NCI-H2171 (cell line): ENCODE measurements around the gene POU4F1.

Experiments used
- DNase-seq: peaks from one replicate; lab custom pipeline; 2025; lab: John Stamatoyannopoulos, UW

POU4F1 gene

DNA sequence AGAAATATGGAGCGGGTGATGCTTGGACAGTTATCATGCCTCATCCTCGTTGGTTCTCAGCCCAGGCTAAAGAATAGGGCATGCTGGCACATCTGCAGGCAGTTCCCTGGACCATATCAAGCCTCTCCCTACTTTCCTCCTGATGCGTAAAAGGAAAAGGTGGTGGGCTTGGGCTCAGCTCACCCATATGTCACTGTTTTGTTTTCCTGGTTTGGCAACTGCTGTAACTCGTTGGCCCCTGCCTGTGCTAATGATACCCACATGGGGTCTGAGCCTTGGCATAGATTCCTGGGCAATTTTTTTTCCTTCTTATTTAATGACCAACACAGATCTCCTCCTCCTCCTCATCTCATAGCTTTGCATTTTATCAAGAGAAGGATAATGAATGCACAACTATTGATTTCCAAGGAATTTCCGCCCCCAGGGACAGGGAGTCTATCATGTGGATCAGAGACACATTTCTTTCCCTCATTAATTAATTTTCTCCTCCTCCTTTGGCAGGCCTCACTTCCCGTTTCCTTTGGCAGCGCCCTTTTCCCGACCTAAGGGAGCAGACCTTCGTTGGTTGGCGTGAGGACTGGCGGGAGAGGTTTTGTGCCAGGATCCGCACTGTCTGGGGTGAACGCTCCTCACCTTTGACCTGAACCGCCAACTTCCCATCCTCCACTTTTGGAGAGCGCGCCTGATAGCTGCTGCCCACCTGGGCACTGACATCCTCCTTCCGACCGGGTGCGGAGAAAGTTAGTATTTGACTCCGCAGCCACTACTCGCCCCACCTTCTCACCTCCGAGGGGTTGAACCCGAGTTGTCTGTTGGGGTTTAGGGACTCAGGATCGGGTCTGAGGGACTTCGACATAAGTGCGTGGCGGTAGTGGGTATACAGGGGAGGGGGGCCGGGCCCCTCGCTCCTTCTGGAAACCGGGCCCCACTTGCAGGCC, 3.4 kb upstream of the POU4F1 start:
- DNase-seq, result peak; percentile 73

DNA sequence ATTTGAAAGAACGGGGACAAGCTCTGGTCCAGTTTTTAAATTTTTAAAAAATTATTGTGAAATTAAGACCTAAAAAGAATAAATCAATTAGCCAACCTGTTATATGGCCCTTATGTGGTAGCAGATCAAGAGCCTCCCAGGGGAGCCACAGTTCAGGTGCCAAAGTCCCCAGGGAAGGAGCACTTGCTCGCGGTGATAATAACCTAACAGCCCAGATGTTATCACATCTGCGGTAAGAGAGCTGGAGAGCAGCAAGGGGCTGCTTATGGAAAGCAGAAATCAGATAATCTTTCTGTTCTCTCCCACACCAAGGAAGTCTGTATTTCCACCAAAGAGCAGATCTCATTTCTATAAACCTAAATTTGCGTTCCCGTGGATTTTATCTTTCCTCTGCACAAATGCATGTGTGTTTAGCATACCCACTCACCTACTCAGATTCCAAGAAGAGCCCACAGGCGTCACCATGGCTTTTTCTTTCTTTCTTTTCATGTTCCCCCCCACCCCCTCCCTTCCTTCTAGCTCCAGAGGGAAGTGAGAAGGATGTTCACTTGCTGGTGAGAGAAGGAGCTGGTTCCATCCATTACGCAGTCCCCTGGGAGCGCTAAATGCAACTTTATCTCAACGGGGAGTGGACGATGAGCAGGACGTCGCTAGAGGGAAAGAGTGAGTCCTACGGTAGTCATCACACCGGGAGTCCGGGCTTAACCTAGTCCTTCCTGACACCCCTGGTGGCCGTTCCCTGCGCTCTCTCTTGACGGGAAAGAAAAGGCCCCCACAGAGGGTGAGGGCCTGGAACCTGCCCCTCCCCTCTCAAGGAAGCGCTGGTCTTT, 1.6 kb upstream of the POU4F1 start:
- DNase-seq, result peak; percentile 80

DNA sequence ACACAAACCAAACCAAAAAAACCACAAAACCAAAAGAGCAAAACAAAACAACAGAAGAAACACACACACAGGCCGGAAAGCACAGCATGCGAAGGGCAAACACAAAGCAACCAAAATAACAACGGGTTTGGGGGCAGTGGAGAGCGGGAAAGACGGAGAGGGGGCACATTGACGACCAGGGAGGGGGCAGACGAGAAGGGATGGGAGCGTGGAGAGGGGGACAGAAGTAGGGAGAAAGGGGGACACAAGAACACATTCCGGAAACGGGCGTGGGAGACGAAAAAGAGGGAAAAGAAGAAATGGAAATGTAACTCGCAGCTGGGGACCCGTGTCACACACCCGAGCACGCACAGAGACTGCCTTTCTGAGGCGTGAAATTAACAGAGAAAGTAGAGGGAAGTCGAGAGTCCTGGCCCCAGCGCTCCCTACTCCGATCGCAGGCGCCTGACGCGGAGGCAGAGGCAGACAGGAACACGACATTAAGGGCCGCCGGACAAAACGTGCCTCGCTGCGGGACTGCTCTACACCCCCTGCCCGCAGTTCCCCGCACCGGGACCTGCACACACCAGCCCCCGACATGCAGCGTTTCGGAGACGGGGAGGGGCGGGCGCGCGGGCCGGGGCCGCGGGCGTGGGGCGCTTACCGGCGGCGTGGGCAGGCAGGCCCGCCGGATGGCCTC, 652 bp downstream of the POU4F1 start:
- peak; percentile 18 for DNase-seq

DNA sequence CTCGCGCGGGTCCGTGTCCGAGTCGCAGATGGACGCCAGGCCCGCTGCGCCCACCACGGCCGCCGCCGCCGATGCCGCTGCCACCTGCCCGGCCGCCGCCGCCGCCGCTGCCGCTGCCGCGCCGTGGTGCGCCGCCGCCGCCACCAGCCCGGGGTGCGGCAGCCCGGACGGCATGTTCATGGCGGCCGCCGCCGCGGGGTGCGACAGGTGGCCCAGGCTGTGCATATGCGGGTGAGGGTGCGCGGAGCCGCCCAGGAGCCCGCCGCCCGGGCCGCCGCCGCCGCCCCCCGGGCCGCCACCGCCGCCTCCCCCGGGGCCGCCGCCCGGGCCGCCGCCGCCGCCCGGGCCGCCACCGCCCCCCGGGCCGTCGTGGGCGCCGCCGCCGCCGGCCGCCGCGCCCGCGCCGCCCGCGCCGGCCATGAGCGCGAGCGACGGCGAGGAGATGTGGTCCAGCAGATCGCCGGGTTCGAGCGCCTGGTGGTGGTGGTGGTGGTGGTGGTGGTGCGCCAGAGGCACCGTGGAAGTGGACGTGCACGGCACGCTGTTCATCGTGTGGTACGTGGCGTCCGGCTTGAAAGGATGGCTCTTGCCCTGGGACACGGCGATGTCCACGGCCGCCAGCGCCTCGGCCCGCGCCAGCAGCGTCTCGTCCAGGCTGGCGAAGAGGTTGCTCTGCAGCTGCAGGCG, 1.3 kb downstream of the POU4F1 start:
- no peak for DNase-seq

DNA sequence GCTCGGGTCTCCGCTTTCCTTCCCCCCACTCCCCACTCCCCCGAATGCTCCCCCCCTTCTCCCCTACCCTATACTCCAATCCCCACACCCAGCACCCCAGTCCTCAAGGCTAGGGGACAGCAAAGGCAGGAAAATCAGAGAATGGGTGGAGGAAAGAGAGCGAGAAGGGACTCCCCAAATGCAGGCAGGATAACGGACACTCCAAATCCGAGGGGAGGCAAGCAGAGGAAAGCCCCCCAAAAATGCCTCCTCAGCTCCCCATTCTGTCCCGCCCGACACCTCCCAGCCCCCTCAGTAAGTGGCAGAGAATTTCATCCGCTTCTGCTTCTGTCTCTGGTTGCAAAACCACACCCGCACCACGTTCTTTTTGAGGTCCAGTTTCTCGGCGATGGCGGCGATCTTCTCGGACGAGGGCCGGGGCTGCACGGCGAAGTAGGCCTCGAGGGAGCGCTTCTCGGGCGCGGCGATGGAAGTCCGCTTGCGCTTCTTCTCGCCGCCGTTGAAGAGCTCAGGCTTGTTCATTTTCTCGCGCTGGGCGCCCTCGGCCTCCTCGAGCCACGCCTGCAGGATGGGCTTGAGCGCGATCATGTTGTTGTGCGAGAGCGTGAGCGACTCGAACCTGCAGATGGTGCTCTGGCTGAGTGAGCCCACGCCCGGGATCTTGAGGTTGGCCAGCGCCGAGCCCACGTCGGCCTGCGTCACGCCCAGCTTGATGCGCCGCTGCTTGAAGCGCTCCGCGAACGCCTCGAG, 2.1 kb downstream of the POU4F1 start:
- no peak for DNase-seq

DNA sequence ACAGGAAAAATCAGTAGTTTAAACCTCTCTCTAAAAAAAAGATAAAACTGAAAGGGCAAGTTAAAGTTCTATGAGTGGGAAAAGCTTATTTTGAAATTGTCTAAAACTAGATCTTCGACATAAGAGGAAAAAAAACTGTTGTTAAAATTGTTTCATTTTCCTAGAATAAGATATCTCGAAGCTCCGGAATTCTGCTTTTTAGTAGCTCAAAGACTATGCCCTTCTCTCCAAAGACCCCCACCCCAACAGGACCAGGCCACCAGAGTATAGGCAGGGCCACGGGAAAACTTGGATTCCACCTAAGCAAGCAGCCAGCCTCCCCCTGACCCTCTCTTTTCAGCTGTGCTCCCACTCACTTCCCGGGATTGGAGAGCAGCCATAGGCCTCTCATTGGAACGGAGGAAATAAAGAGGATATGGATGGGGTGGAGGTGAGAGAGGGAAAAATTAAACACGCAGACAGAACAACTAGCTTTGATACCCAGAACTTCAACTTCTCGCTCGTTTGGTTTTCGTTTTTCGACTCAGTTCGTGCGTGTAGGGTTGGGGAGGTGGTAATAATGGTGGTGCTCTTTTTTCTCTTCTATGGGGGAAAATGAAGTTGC, 3.0 kb downstream of the POU4F1 start:
- no peak for DNase-seq

DNA sequence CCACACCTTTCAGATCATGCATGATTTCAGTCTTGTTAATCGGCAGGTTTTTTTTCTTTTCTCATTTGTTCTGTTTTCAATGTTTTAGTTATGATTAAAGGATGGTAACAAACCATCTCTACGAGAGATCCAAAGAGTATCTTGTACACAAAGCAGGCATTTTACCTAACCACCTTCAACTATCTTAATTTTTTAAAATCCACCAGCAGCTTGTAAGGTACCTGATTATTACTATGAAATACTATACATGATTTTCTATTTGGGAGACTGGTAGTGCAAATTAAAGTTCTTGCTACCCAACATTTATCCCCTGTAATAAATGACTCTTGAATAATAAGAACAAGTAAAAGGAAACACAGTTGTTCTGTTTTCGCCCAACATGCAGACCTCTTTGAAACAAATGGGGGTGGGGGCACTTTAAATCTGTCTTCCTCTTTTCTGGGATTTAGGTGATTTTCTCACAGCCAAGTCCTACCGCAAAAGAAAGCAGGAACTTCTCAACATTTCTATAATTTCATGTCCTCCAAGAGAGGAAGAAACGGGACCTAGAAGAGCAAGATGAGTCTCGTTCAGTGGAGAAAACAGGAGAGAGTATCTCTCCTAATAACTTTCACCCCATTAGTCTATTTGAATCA, 3.6 kb downstream of the POU4F1 start:
- no peak for DNase-seq

DNA sequence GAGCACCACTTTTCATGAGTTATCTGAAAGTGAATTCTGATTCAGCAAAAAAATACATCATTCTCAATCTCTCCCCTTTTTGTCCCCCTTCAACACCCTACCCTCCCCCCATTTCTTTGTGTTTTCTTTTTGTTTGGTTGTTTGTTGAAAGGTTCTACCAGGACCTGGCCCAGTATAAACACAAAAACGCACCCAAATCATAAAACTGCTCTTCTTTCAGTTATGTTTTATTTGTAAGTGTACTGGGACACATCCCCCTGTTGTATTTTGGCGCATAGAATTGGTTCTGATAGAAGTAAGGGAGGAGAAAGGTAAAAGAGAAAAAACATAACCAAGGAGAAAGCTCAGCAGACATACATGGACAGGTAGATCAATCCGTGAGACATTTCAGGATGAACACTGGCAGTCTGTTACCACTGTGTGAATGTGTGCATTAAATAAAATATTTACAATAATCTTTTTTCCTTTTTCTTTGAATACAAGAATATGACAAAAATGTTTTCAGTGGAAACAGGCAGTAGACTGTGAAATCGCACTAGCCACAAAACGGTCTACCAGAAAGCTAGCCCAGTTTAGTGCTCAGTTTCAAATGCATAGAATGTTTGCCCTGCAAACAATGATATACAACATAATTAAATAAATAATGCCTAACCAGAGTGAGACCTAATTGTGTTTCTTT, 4.2 kb downstream of the POU4F1 start:
- no peak for DNase-seq

DNA sequence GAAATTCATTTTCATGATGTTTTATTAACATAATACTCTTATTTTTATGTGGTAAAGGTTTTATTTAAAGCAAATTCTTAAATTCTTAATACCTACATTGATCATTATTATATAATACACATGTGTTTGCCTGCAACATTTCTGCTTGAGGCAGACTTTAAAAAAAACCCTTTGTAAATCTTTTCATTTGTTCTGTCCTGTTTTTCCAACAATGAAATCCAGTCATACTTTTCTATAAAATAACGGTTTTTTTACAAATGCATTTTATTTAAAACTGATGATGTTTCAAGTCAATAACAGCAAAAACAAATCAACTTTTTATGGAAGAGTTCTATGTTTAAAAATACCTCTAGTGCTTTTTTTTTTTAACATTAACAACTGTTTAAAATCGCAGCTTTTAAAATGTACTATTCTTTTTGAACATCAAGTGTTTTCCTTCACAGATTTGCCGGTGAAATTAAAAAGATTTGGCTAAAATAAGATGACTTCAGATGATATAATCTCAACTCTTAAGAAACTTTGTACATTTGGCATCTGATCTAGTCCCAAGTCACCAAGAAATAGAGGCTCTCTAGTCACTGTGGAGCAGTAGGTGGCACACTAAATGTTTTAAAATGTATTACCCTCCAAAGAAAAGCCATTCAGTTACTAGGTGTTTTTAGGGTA, 5.1 kb downstream of the POU4F1 start:
- no peak for DNase-seq

DNA sequence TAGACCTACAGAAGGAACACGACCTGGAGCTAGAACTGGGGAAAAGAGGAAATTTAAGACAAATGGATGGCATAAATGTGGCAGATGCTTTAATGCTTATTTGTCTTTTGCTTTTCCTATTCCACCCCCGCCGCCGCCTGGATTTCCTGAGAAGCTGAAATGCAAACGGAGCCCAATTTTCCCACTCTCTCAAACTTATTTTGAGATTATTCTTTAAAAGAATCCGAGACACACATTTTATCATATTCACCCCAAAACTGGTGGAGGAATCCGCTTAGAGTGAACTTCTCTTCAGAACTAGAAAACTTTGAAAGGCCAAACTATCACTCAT, 5.8 kb downstream of the POU4F1 start:
- DNase-seq, result no peak

DNA sequence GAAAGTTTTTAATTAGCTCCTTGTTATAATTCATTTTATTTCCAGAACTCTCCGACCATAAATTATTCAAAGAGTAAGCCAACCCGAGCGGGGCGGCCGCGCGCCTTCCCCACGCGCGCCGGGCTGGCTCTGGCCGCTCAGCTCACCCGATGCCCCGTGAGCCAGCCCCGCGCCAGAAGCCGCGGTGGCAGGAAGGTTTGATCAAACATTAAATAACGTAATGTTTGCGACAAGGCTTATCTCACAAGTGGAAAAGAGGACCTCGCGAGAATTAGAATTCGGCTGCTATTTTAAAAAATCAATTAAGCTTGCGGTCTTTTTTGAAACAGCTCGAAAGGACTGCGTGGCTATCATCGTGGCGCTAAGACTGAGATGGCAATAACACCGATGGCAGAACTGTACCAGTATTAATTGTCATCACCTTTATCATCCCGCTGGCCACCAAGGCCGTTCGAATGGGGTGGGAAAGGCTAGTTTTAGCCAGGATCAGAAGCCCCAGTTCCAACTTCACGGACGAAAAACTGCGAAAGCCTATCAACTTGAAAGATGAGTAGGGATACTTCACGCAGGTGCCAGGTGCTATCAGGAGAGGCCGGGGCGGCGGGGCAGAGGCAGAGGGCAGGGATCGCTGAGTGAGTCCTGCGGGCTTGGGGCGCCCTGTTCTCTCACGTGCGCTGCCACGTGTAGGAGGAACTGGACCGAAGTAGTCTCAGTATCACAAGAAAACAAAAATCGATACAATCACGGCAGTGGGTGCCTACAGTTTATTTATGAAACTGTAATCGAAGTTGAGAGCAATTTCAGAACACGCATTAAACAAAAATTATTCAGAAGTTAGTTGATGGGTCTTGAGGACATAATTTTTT, 6.4 kb downstream of the POU4F1 start:
- no peak for DNase-seq

DNA sequence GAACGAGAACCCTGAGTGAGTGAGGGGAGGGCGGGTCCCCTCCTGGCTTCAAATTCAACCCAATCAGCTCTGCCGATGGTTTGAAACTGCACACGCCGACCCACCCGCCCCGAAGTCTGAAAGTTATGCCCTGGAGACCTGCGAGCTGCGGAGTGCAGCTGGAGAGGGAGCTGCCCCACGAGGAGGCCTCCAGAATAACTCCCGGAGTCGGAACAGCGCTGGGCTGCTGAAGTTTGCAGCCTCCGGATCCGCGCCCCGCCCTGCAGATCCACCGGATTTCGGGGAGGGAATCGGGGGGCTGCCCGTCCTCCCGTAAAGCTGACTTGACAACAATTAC, 7.0 kb downstream of the POU4F1 start:
- no peak for DNase-seq

DNA sequence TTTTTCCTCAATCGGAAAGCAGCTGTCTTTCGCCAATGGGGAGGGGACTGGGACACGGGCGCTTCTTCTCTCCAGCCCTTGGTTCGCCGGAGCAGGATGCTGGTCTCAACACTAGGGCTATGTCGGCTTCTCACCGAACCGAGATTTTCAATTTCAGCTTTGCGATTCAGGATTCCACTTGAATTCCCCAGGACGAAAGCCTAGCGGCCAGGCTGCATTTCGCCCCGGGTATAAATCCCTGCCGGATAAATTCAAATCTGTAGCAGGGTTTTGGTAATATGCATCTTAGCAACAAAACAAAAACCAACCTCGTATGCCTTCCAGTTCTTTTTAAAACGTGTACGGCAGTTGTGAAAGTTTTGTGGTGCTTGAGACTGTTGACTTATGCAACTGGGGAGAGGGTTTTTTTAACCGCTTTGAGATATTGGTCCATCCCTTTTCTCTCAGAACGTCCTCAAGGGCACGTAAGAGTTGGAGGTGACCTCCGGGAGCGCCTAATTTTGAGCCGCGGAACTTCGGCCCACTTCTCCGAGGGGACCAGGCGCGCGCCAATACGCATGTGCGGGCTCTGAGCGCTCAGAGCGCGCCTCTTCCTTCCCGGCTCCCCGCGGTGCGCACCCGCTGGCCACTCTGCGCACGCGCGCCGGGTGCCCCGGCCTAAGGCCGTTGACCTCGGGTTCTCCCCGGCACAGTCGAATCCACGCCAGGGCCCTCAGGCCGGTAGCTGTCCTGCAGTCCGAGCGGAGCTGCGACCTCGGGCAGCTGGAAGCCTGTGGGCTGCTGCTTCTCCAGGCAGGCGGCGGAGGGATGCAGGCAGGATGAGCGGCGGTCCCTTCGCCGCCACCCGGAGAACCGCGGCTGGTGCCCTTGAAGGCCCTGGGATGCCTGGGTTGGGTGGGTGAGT, 7.6 kb downstream of the POU4F1 start:
- no peak for DNase-seq

DNA sequence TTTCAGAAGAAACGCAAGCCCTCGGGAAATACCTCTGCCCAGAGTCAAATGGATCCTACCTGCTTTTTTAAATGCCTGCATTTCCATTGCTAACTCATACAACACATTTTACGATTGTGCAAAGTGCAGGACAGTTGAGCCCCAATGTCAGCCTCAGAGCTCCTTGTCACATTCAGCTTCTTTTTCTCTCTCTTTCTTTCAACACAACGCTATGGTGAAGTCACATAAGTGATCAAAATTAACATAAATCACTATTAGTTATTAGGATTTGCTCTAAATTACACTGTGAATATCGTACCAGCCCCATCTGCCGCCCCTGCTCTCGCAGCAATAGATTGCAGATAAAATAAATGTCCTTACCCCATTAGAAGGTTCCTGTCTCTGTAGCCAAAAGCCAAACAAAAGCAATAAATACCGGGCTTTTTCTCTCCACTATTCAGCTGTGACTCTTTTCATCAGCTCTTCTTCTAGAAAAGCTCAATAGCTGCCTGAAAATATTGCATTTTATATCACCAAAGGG, 8.8 kb downstream of the POU4F1 start:
- DNase-seq, result no peak

DNA sequence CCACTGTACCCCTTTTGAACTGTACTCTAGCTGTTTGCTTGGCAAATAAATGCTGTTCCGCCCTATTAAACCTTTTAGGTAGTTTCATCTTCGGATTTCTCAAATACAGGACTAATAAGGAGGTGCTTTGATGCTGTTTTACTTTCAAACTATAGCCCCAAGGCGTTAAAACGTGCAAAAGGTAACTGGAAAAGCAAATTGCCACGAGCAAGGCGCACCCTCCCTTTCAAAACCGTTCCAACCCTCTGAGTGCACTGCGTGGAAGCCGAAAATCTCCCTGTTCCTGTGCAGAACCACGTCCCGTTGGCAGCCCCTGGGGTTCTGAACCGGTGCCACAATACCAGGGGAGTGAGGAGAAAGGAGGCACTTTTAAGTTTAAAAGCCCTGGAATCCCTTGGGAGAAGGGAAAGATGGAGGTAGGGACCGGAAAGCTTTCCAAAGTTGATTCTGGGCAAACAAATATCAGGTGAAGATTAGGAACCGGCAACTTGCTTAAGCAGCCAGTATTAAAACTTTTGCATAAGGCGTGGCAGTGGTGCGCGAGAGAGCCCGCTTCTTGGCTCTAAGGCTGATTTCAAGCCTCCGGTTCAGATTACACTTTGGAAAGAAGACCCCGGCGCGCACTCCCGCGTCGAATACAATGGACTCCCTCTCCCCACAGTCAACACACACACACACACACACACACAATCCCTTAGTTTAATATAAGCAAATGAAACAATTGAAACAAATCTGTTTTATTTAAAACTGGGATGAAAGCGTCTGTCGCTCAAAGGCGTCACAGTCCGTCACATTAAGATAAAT, 9.5 kb downstream of the POU4F1 start:
- DNase-seq, result peak; percentile 25

DNA sequence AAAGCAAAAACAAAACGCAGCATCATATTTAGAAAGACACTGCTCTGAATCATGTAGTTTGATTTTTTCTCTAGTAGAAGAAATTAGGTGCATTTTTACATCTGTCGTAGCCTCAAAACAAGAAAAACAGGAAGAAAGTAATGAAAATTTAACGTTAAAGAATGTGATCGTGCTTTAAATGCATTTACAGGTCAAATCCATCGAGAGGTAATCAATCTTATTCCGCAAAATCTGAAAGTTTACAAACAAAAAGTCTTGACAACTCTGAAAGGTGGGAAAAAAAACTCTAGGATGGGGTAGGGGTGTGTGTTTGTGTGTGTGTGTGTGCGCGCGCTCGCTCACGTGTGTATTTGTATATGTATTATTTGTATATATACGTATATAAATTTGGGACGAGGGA, 10.2 kb downstream of the POU4F1 start:
- no peak for DNase-seq
